Stomach (tissue), 9 donors: ENCODE results near the gene MAGI1. TPM values are rescaled to one million over a fixed set of nuclear protein-coding genes. Genes with fewer than 3 reads are reported as not detected.

ENCODE experiments used
- DNase-seq, 2 donors: peaks; one replicate each; pipeline versions ENCODE4 v3.0.0 to v3.0.0-alpha.2; 2013 to 2019
- H3K27ac ChIP-seq, 5 donors: fragments of 200-600 bp in 4 of 5; sonication (generic) in 4 of 5; one replicate each; pipeline ENCODE4 v1.5.1; 2013 to 2019; ENCODE audit warnings: mild to moderate bottlenecking in 1 of 5, moderate library complexity in 1 of 5
- H3K27me3 ChIP-seq, 3 donors: fragments of 200-600 bp; sonication (generic); one replicate each; pipeline ENCODE4 v1.5.1; 2017 to 2019; ENCODE audit warnings: mixed run types in 1 of 3
- H3K36me3 ChIP-seq, 4 donors: fragments of 200-600 bp; sonication (generic); 1 replicate in 3 of 4; 2 replicates in 1 of 4; pipeline ENCODE4 v1.5.1; 2016 to 2019
- H3K4me1 ChIP-seq, 4 donors: fragments of 200-600 bp; sonication (generic); one replicate each; pipeline ENCODE4 v1.5.1; 2016 to 2019
- H3K4me3 ChIP-seq, 4 donors: fragments of 200-600 bp; sonication (generic) in 3 of 4; one replicate each; pipeline ENCODE4 v1.5.1; 2016 to 2019; ENCODE audit warnings: mild to moderate bottlenecking in 1 of 4
- H3K9me3 ChIP-seq, 4 donors: fragments of 200-600 bp; sonication (generic); one replicate each; pipeline ENCODE4 v1.5.1; 2016 to 2019
- EP300 ChIP-seq: sonication (generic); formaldehyde crosslinking; IDR thresholded peaks from one replicate; pipeline ENCODE4 v1.6.1; 2017; ENCODE audit warnings: antibody characterized with exemption
- POLR2A ChIP-seq, 4 donors: fragments of 450-650 bp; IDR thresholded peaks; one replicate each; pipeline ENCODE4 v1.6.1; 2016; ENCODE audit warnings: antibody characterized with exemption in 4 of 4, control low read depth in 2 of 4, mild to moderate bottlenecking in 1 of 4, moderate library complexity in 1 of 4
- POLR2AphosphoS5 ChIP-seq, 3 donors: sonication (generic); formaldehyde crosslinking; IDR thresholded peaks; one replicate each; pipeline ENCODE4 v1.6.1; 2016; ENCODE audit warnings: antibody characterized with exemption in 3 of 3
- WGBS, 5 donors: extraction: QIAGEN DNeasy Blood & Tissue Kit in 3 of 5; methylation state at CpG; one replicate each; pipeline versions ENCODE4 v1.1.5 to v1.1.7; 2013 to 2018; 5-methylcytosine and 5-hydroxymethylcytosine counted together
- intact Hi-C: fragments of 100-400 bp; cut with DNase I; formaldehyde crosslinking; loops from one replicate; pipeline ENCODE4 v1.15.1; 2023; ENCODE audit warnings: low total_unique reads
- polyA plus RNA-seq, 3 donors: library from polyadenylated mRNA; stranded (reverse); fragments of 200-250 nt; gene quantifications; one replicate each; pipeline ENCODE4 v1.2.3, GENCODE V29; 2013
- total RNA-seq, 5 donors: library from RNA; depleted of rRNA; stranded (reverse); fragments of >200 nt; gene quantifications; one replicate each; pipeline versions ENCODE4 v1.1.0 to v1.2.3, GENCODE V29; 2014 to 2016
- TF ChIP-seq, protein P1 (sequence below), 7 experiments: fragments of 450-650 bp in 4 of 7; fragments of 200-600 bp in 3 of 7; sonication (generic) in 3 of 7; IDR thresholded peaks; one replicate each; pipeline ENCODE4 v1.5.1; 2016 to 2019; ENCODE audit warnings: antibody characterized with exemption in 7 of 7, control low read depth in 2 of 7, mild to moderate bottlenecking in 1 of 7
- donor health status: healthy with polysubstance abuse.
- donor health status: Bipolar disorder and iron deficiency.
- donor health status: healthy.

Gene MAGI1
- total and polyA plus RNA-seq, 8 donors, result 5.7 to 237 (median 84.8) TPM

DNA sequence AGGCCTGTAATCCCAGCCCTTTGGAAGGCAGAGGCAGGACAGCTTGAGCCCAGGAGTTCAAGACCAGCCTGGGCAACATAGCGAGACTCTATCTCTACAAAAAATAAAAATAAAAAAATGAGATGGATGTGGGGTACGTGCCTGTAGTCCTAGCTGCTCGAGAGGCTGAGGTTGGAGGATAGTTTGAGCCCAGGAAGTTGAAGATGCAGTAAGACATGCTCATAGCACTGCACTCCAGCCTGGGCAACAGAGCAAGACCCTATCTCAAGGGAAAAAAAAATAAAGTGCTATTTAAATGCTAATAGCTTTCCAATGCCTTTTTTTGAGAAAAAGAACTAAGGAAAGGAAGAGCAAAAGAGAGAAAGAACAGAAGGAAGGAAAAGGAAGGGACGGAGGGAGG is 94.5 kb downstream of the MAGI1 start:
- H3K4me1 ChIP-seq, result peaks cover 10 to 42% (median 28%) of the 10 kb centered on the region in 4 donors
- no peak for DNase-seq
- H3K36me3 ChIP-seq, result no peaks in the 10 kb centered on the region
- intact Hi-C loops, result no loop called here
- no peaks in the 10 kb centered on the region for H3K27me3 ChIP-seq
- peak overlapping the region in 2 of 5 donors; percentile 3 to 16 for H3K27ac ChIP-seq
- TF ChIP-seq EP300, result no peak
- no peak for TF ChIP-seq POLR2A (IDR thresholded peaks at IDR 0.05)
- TF ChIP-seq POLR2AphosphoS5 (IDR thresholded peaks at IDR 0.05), result no peak
- TF ChIP-seq, protein P1, sequence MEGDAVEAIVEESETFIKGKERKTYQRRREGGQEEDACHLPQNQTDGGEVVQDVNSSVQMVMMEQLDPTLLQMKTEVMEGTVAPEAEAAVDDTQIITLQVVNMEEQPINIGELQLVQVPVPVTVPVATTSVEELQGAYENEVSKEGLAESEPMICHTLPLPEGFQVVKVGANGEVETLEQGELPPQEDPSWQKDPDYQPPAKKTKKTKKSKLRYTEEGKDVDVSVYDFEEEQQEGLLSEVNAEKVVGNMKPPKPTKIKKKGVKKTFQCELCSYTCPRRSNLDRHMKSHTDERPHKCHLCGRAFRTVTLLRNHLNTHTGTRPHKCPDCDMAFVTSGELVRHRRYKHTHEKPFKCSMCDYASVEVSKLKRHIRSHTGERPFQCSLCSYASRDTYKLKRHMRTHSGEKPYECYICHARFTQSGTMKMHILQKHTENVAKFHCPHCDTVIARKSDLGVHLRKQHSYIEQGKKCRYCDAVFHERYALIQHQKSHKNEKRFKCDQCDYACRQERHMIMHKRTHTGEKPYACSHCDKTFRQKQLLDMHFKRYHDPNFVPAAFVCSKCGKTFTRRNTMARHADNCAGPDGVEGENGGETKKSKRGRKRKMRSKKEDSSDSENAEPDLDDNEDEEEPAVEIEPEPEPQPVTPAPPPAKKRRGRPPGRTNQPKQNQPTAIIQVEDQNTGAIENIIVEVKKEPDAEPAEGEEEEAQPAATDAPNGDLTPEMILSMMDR (IDR thresholded peaks at IDR 0.05), result no peak
- H3K4me3 ChIP-seq, result no peak overlapping the region
- WGBS, 5 donors, result 78 to 95% (median 89%) methylated on average over 4 of the region's 4 CpGs
- no peaks in the 10 kb centered on the region for H3K9me3 ChIP-seq

DNA sequence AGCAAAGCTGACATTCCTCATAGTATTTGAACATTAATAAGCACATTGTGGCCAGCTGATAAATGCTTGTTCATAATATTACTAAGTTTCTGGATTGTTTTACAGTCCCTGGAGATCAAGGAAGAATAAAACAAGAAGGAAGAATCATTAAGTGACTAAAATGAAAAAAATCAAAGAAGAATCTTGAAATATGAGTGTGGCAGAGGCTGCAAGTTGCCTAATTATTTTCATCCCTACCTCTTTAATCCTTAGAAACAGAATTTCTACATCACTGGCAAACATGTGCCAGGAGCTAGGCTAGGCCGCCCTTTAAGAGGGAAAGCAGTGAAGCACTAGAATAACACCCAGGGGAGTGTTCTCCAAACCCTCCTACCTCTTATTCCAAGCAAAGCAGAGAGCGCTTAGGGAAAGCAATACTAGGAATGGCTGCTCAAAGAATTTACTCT is 98.9 kb downstream of the MAGI1 start:
- Histone ChIP-seq H3K4me3 (no peak overlapping the region), H3K9me3 (no peaks in the 10 kb centered on the region), H3K27ac (no peak overlapping the region), H3K36me3 (no peaks in the 10 kb centered on the region), H3K27me3 (no peaks in the 10 kb centered on the region), H3K4me1 (peaks cover 12 to 29% (median 25%) of the 10 kb centered on the region in 4 donors)
- WGBS, 5 donors, result 90 to 96% (median 94%) methylated on average over 2 of the region's 2 CpGs
- no peak for DNase-seq
- intact Hi-C loops, result no loop called here
- TF ChIP-seq EP300 (no peak), POLR2AphosphoS5 (IDR thresholded peaks at IDR 0.05) (no peak), POLR2A (IDR thresholded peaks at IDR 0.05) (no peak)
- TF ChIP-seq, protein P1 (IDR thresholded peaks at IDR 0.05), result no peak

DNA sequence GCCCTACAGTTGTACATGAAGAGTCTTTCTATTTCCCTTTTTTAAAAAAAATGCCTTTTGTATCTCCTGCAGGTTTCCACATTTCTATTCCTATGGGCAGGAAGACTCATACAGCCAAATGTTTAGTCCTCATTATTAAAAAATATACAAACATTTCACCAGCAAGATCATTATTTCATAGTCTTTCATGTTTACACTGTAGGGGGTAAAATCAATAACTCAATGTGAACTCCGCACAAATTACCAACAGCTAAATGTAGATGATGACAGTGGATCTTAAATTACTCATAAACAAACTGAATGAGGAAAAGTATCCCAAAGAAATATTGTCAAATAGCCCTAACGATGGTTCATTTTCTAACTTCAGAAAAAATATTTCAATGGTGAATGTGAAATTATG is 99.5 kb downstream of the MAGI1 start:
- intact Hi-C loops, result no loop called here
- Histone ChIP-seq H3K27ac (no peak overlapping the region), H3K4me3 (no peak overlapping the region), H3K27me3 (no peaks in the 10 kb centered on the region), H3K9me3 (no peaks in the 10 kb centered on the region), H3K4me1 (peaks cover 12 to 34% (median 29%) of the 10 kb centered on the region in 4 donors), H3K36me3 (no peaks in the 10 kb centered on the region)
- 83 to 91% (median 90%) methylated on average over 2 of the region's 2 CpGs for WGBS, 5 donors
- TF ChIP-seq, protein P1 (IDR thresholded peaks at IDR 0.05), result no peak
- TF ChIP-seq POLR2AphosphoS5 (IDR thresholded peaks at IDR 0.05) (no peak), EP300 (no peak), POLR2A (IDR thresholded peaks at IDR 0.05) (no peak)
- no peak for DNase-seq

DNA sequence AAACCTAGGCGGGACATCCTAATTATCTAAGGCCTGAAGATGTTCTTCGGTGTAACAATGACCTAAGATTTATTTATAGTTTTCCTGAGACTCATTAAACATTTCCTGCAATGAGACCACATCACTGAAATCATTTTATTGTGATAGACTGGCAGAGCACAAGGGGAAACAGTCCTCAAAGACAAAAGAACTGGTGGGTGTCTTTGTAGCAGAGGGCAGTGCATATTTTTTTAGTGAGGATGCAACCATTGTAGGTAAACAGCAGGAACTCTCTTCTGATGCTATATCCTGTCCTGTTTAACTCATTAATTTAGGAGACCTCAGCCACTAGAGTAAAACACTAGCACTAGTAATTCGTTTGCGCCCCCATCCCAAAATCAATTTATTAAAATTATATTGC is 100.0 kb downstream of the MAGI1 start:
- Histone ChIP-seq H3K36me3 (no peaks in the 10 kb centered on the region), H3K4me1 (peaks cover 12 to 34% (median 30%) of the 10 kb centered on the region in 4 donors), H3K27me3 (no peaks in the 10 kb centered on the region), H3K4me3 (no peak overlapping the region), H3K27ac (no peak overlapping the region), H3K9me3 (peaks cover 0 to under 1% (median 0%) of the 10 kb centered on the region in 4 donors)
- WGBS, 5 donors, result 79 to 92% (median 88%) methylated on average over 4 of the region's 4 CpGs
- DNase-seq, result no peak
- no peak for TF ChIP-seq POLR2AphosphoS5 (IDR thresholded peaks at IDR 0.05)
- no peak for TF ChIP-seq POLR2A (IDR thresholded peaks at IDR 0.05)
- intact Hi-C loops, result no loop called here

DNA sequence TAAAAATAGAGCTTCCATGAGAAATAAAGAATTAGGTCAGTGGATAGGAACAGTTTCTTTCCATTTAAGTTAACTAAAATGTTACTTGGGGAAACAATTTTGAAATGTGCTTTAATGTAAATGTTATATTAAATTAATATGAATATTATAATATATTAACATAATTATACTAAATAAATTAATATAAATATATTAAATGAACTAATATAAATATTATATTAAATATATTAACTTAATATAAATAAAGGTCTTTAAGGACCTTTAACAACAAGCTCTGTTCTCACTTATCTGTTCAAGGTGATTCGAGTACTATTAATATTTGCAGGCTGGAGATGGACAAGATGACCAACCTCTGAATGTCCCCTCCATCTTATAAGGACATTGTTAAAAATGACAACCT is 100.6 kb downstream of the MAGI1 start:
- H3K27ac ChIP-seq, result peak overlapping the region in 1 of 5 donors; percentile 68
- 60 to 91% (median 80%) methylated on average over 1 of the region's 1 CpG for WGBS, 5 donors
- peaks cover 12 to 34% (median 30%) of the 10 kb centered on the region in 4 donors for H3K4me1 ChIP-seq
- peaks cover 0 to 6% (median 1%) of the 10 kb centered on the region in 4 donors for H3K9me3 ChIP-seq
- DNase-seq, result no peak
- intact Hi-C loops, result no loop called here
- no peaks in the 10 kb centered on the region for H3K27me3 ChIP-seq
- H3K4me3 ChIP-seq, result no peak overlapping the region
- TF ChIP-seq POLR2AphosphoS5 (IDR thresholded peaks at IDR 0.05) (no peak), POLR2A (IDR thresholded peaks at IDR 0.05) (no peak)
- TF ChIP-seq, protein P1 (IDR thresholded peaks at IDR 0.05), result no peak
- H3K36me3 ChIP-seq, result no peaks in the 10 kb centered on the region
